ENCODE data around the gene STARD13. TPM values are rescaled to one million over a fixed set of nuclear protein-coding genes. Genes with fewer than 3 reads are reported as not detected.
"Not testable (repeated sequence)": the region's sequence is repeated elsewhere in the genome, so short reads cannot be mapped to it uniquely, and the experiment has no call there.

STARD13 gene
- total RNA-seq, 2 donors from 2014 or later = 0.50 to 1.4 TPM

DNA sequence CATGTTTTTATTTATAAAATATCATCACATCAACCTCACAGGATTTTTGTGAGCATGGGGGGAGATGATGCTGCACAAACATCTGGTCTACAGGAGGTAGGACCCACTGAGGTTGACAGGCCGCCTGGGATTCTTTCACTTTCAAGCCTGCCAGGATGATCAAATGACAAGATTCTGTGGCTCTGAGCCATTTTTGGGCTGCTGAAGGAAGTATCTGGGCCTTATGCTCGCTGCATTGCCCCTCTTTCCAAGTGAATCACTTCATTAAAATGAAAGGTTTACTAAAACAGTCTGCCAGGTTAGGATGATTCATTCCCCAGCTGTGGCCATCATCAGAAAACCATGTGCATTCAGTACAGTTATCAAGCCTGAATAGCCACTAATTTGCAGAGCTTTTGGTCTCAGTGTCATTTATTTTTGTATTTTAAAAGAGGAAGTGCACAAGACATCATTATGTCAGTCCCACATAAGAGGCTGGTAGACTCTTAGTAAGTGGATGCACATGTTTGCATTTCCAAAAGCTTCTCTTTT, 34.4 kb downstream of the STARD13 start:
- DNase-seq (no peak), ATAC-seq (replicated peaks in 1 of 2) (peak in 1 of 2 donors; percentile 30)
- Mint-ChIP-seq H3K9me3 (no peaks in the 10 kb centered on the region), H3K27ac (no peak overlapping the region), H3K4me3 (no peak overlapping the region), H3K4me1 (ENCODE audit: low read depth) (no peaks in the 10 kb centered on the region), H3K27me3 (ENCODE audit: low read depth) (no peaks in the 10 kb centered on the region), H3K36me3 (ENCODE audit: insufficient read depth in 2 of 2) (no peaks in the 10 kb centered on the region)

DNA sequence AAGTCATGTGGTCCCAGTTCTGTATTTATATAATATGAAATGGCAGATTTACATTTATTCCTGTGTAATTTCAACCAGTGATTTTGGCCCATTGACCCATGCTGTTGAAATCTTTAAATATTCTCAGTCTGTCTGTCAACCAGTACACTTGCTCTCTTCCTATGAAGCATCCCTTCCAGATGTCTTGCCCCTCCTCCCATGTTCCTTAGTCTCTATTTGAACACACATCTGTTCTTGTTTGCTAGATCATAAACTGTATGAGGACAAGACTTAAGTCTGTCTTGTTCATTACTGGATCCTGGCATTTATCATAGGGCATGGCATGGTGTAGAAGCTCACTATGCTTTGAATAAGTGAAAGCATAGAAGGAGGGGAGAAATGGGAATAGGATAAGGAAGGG, 34.9 kb downstream of the STARD13 start:
- Mint-ChIP-seq H3K27ac (no peak overlapping the region), H3K36me3 (ENCODE audit: insufficient read depth in 2 of 2) (no peaks in the 10 kb centered on the region), H3K4me1 (ENCODE audit: low read depth) (no peaks in the 10 kb centered on the region), H3K27me3 (ENCODE audit: low read depth) (no peaks in the 10 kb centered on the region), H3K4me3 (no peak overlapping the region), H3K9me3 (no peaks in the 10 kb centered on the region)
- DNase-seq (no peak), ATAC-seq (replicated peaks in 1 of 2) (no peak)

DNA sequence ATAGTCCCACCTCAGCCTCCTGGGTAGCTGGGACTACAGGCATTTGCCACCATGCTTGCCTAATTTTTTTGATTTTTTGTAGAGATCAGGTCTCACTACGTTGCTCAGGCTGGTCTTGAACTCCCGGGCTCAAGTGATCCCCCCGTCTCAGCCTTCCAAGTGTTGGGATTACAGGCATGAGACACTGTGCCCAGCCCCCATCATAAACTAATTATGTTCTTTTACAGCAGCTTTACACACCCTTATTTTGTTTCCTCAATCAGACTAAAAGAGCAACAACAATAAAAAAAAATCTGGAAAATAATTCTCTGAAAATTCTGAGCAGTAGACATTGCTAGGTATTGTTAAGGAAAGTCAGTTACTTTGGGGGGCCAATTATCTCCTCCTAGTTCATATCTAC, 35.7 kb downstream of the STARD13 start:
- no peaks in the 10 kb centered on the region for H3K27me3 Mint-ChIP-seq (ENCODE audit: low read depth)

DNA sequence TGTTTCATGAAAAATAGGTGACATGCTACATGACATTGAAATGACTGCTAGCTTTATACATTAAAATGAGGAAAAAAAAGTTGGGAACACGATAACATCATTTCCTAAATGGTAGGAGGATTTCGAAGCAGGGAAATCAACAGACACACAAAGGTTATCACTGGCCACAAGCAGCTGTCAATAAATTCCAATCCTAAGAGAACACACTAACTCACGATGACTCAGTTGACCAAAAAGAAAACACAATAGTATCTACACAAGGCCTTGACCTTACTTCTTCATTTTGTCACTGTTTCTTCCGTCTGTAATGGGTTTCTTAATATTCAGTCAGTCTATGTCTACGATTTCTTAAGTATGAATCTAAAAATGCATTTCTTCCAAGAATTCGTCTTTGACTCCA, 36.5 kb downstream of the STARD13 start:
- no peaks in the 10 kb centered on the region for H3K4me1 Mint-ChIP-seq (ENCODE audit: low read depth)
- peaks cover 8% of the 10 kb centered on the region for H3K27me3 Mint-ChIP-seq (ENCODE audit: low read depth)
- ATAC-seq (replicated peaks in 1 of 2) (no peak), DNase-seq (no peak)
- no peak overlapping the region for H3K27ac Mint-ChIP-seq
- H3K36me3 Mint-ChIP-seq (ENCODE audit: insufficient read depth in 2 of 2) = no peaks in the 10 kb centered on the region
- H3K9me3 Mint-ChIP-seq = no peaks in the 10 kb centered on the region
- H3K4me3 Mint-ChIP-seq = no peak overlapping the region

More for the DNA sequence above, 35.7 kb downstream of the STARD13 start:
- ATAC-seq (replicated peaks in 1 of 2) = no peak
- Mint-ChIP-seq H3K4me3 (no peak overlapping the region), H3K4me1 (ENCODE audit: low read depth) (no peaks in the 10 kb centered on the region), H3K27ac (no peak overlapping the region), H3K9me3 (no peaks in the 10 kb centered on the region), H3K36me3 (ENCODE audit: insufficient read depth in 2 of 2) (no peaks in the 10 kb centered on the region)
- no peak for DNase-seq

DNA sequence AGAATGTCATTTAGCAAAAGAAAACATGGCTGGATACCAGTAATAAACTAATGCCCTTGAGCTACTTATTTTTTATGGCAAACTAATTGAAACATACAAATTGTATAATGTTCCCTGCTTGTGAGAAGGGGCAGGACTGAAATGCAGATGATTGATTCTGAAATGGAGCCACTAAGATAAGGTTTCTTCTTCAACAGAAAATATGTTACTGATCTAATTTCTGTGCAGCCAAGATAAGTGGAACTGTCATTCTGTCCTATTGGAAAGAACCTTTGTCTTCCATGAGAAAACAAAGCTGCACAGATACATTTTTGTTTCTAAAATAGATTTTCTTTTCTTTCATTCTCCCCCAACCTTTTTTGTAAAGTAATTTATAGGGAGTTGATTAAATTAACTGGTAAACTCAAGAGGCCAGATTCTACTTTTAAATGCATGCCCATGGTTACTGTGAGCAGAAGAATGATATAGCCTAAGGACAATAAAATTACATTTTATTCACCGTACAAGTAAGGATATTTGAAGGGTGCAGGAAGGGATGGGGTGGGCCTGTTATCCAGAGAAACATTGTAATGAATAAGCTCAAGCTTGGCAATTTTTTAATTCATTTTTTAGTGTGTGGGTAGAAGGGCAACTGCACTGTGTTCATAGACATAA, 39.9 kb downstream of the STARD13 start:
- Mint-ChIP-seq H3K4me3 (no peak overlapping the region), H3K9me3 (no peaks in the 10 kb centered on the region), H3K27me3 (ENCODE audit: low read depth) (peaks cover 8% of the 10 kb centered on the region), H3K4me1 (ENCODE audit: low read depth) (no peaks in the 10 kb centered on the region), H3K36me3 (ENCODE audit: insufficient read depth in 2 of 2) (no peaks in the 10 kb centered on the region), H3K27ac (no peak overlapping the region)
- no peak for ATAC-seq (replicated peaks in 1 of 2)
- DNase-seq = no peak

DNA sequence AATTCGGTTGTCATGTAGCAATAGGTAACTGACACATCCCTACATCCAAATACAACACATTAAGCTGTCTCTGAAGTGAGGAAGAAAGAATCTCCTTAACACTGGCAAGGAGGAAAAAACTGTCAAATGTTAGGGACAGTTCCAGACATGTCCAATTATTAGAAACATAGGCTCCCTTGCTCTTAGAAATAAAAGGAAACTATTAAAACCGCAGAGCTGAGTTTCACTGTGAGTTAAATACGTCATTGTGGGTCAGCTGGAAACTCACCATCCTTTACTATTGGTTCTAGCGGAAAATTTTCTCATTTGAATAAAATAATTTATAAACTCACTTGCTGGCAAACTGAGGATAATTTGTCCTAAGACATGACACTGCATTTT, 40.7 kb downstream of the STARD13 start:
- no peak for ATAC-seq (replicated peaks in 1 of 2)
- no peaks in the 10 kb centered on the region for H3K36me3 Mint-ChIP-seq (ENCODE audit: insufficient read depth in 2 of 2)
- no peaks in the 10 kb centered on the region for H3K9me3 Mint-ChIP-seq

DNA sequence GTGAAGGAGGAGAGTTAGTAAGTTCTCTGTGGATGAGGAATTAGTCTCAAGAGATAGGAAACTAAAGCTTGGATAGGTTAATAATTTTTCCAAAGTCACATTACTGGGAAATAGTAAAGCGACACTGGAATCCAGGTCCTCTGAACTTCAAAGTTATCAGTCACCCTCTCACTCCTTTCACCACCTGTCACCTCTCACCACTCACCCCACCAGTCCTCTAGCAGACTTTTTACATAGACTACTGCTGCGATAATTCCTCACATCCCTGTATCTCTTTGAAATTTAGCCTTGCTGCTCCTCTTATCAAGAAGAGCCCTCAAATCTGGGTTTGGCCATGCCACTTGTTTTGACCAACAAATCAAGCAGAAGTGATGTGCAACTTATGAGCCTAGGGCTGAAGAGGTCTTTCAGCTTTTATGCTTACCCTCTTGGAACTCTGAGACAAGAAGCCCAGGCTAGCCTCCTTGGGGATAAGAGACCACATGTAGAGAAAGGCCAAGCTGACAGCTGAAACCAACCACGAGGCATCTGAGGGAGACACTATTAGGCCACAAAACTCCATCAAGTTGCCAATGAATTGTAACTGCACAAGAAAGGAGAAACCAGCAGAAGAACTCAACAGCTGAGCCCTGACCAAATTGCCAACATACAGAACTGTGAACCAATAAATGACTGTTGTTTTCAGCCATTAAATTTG, 41.2 kb downstream of the STARD13 start:
- no peaks in the 10 kb centered on the region for H3K9me3 Mint-ChIP-seq
- no peaks in the 10 kb centered on the region for H3K36me3 Mint-ChIP-seq (ENCODE audit: insufficient read depth in 2 of 2)
- no peak overlapping the region for H3K27ac Mint-ChIP-seq
- H3K4me1 Mint-ChIP-seq (ENCODE audit: low read depth) = no peaks in the 10 kb centered on the region
- DNase-seq (no peak), ATAC-seq (replicated peaks in 1 of 2) (no peak)
- H3K4me3 Mint-ChIP-seq = no peak overlapping the region
- peaks cover 17% of the 10 kb centered on the region for H3K27me3 Mint-ChIP-seq (ENCODE audit: low read depth)

More for the DNA sequence above, 40.7 kb downstream of the STARD13 start:
- H3K27ac Mint-ChIP-seq = no peak overlapping the region
- H3K4me3 Mint-ChIP-seq = no peak overlapping the region
- H3K4me1 Mint-ChIP-seq (ENCODE audit: low read depth) = no peaks in the 10 kb centered on the region
- peaks cover 12% of the 10 kb centered on the region for H3K27me3 Mint-ChIP-seq (ENCODE audit: low read depth)
- no peak for DNase-seq

GRCh38 chr13:33242984-33243617, 42.5 kb downstream of the STARD13 start:
- no peaks in the 10 kb centered on the region for H3K36me3 Mint-ChIP-seq (ENCODE audit: insufficient read depth in 2 of 2)
- H3K4me3 Mint-ChIP-seq = no peak overlapping the region
- no peaks in the 10 kb centered on the region for H3K4me1 Mint-ChIP-seq (ENCODE audit: low read depth)
- ATAC-seq (replicated peaks in 1 of 2) = no peak
- no peak overlapping the region for H3K27ac Mint-ChIP-seq
- no peak for DNase-seq
- peaks cover 18% of the 10 kb centered on the region for H3K27me3 Mint-ChIP-seq (ENCODE audit: low read depth)
- no peaks in the 10 kb centered on the region for H3K9me3 Mint-ChIP-seq

- not testable (repeated sequence) for H3K9me3 Mint-ChIP-seq; ATAC-seq (replicated peaks in 1 of 2); H3K36me3 Mint-ChIP-seq (ENCODE audit: insufficient read depth in 2 of 2); H3K27ac Mint-ChIP-seq; DNase-seq; H3K4me1 Mint-ChIP-seq (ENCODE audit: low read depth); H3K4me3 Mint-ChIP-seq
- H3K27me3 Mint-ChIP-seq (ENCODE audit: low read depth) = peaks cover 26% of the 10 kb centered on the region
These were observed 43.2 kb downstream of the STARD13 start for GRCh38 chr13:33242372-33242771.

- no peak for ATAC-seq (replicated peaks in 1 of 2)
- no peaks in the 10 kb centered on the region for H3K4me1 Mint-ChIP-seq (ENCODE audit: low read depth)
- H3K27ac Mint-ChIP-seq = no peak overlapping the region
- peaks cover 3 to 4% of the 10 kb centered on the region in 2 donors for H3K36me3 Mint-ChIP-seq (ENCODE audit: insufficient read depth in 2 of 2)
- no peak for DNase-seq
- H3K9me3 Mint-ChIP-seq = peaks cover 3 to 8% of the 10 kb centered on the region in 2 donors
- H3K27me3 Mint-ChIP-seq (ENCODE audit: low read depth) = peaks cover 21% of the 10 kb centered on the region
- H3K4me3 Mint-ChIP-seq = no peak overlapping the region
These were observed 49.5 kb downstream of the STARD13 start for GRCh38 chr13:33236021-33236420.

DNA sequence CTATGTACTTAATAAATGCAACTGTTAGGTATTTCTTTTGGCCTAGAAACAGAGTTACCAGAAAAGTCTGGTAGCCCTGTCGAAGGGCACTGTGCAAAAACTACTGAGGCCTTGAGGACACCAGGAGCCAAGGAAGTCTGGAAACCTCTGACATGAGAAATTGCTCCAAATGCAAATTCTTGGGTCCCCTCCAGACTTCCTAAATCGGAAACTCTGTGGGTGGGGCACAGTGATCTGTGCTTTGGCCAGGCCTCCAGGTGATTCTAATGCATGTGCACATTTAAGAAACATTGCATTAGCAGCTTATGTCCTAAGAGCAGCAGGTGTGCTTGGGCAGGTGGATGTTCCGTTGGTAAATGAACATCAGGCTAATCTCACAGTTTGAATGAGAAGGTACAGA, 50.0 kb downstream of the STARD13 start:
- no peak for ATAC-seq (replicated peaks in 1 of 2)
- peaks cover 21% of the 10 kb centered on the region for H3K27me3 Mint-ChIP-seq (ENCODE audit: low read depth)
- no peaks in the 10 kb centered on the region for H3K4me1 Mint-ChIP-seq (ENCODE audit: low read depth)
- no peak for DNase-seq
- no peak overlapping the region for H3K4me3 Mint-ChIP-seq
- no peak overlapping the region for H3K27ac Mint-ChIP-seq
- peaks cover 3 to 4% of the 10 kb centered on the region in 2 donors for H3K36me3 Mint-ChIP-seq (ENCODE audit: insufficient read depth in 2 of 2)
- H3K9me3 Mint-ChIP-seq = peaks cover 3 to 8% of the 10 kb centered on the region in 2 donors

DNA sequence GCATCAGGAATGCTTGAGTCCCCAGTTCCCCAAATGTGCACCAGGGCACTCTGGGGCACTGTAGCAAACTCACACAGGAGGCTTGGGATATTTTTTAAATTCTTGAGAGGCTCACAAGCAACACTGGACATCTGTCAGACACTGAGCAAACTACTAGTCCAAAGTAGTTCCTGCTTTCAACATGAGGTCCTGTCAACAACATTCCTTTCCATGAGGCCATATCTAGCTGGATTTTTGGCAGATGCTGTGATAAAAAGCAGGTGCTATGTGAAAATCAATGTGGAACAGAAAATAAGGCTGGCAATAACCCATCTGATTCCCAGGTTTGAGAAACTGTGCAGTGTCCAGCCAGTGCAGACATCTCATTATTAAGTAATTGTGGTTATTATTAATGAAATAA, 50.5 kb downstream of the STARD13 start:
- Mint-ChIP-seq H3K36me3 (ENCODE audit: insufficient read depth in 2 of 2) (peaks cover 3 to 4% of the 10 kb centered on the region in 2 donors), H3K4me1 (ENCODE audit: low read depth) (no peaks in the 10 kb centered on the region), H3K27me3 (ENCODE audit: low read depth) (peaks cover 19% of the 10 kb centered on the region), H3K9me3 (peaks cover 3 to 8% of the 10 kb centered on the region in 2 donors), H3K4me3 (no peak overlapping the region), H3K27ac (peak overlapping the region; percentile 20)
- no peak for DNase-seq
- ATAC-seq (replicated peaks in 1 of 2) = no peak

DNA sequence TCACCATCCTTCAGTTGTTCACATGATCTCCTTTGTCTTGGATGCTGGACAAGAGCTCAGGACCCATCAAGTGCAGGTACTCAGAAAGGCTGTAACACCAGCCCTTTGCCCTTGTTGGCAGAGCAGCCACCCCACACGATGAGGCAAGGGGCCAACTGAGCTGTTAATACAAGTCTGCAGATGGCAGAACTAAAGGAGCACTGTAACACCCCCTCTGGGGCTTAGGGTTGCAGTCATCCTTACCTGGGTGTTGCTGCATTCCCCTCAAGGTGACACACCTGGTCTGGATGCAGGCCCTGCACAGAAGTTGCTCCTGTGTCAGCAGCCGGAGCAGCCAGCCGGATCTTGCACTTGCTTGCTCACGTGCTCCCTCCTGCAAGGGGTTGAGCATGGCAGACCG, 52.0 kb downstream of the STARD13 start:
- Mint-ChIP-seq H3K36me3 (ENCODE audit: insufficient read depth in 2 of 2) (peaks cover 3 to 4% of the 10 kb centered on the region in 2 donors), H3K9me3 (peaks cover 3 to 8% of the 10 kb centered on the region in 2 donors), H3K27me3 (ENCODE audit: low read depth) (peaks cover 10% of the 10 kb centered on the region), H3K4me1 (ENCODE audit: low read depth) (peaks cover 7% of the 10 kb centered on the region), H3K27ac (no peak overlapping the region), H3K4me3 (no peak overlapping the region)
- ATAC-seq (replicated peaks in 1 of 2) (no peak), DNase-seq (no peak)

All from activated T-cell treated with anti-CD3 and anti-CD28 coated beads, Interleukin-2, amount 50 U/mL, for 72 hours (primary cell).